Retinal pigment epithelial cell (primary cell): ENCODE results near the gene TNFAIP8.

Experiments used
- DNase-seq: peaks from one replicate; pipeline ENCODE4 v3.0.0-alpha.2; 2010; ENCODE audit warnings: low read depth
- H3K4me3 ChIP-seq: 2 replicates; pipeline ENCODE4 v1.5.1; 2011; ENCODE audit warnings: mild to moderate bottlenecking, low read length, control low read depth, moderate library complexity
- TF ChIP-seq, protein P1 (sequence below): conservative IDR thresholded peaks from 2 replicates; pipeline ENCODE4 v1.5.1; 2011; ENCODE audit warnings: low read depth, low read length, control low read depth, inconsistent platforms

TNFAIP8 gene

DNA sequence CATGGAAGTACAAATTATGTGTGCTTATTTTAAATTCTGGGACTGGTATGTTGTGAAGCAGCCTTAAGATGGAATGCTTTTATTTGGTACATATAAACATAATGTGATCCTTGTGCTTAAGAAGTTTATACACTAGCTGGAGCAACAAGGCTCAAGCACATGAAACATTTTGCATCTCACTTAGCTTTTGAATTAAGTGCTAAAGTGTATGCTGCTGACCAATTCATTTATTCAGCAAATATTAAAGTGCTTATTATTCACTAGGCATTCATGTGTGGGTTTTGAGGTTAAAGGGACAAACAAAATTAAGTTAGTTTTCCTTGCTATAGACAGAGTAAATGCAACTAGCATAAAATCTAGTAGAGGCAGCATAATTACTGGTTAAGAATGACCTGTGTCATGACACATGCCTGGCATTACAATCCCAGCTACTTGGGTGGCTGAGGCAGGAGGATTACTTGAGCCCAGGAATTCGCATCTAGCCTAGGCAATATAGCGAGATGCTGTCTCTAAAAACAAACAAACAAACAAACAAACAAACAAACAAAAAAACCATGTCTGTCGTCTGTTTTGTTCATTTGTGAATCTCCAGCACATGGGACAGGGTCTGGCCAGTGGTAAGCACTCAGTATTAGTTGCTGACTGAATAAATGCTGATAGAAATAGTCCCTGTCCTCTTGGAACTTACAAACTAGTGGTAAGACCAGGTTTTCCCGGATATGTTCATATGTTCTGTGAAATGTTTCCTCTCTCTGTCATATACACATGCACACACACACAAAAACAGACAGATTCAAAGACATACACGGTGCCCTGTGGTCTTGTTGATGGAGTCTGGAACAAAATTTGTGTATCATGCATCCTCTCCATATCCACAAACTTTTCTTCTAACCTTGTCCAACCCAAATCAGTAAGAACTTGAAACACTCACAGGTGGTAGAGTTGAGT lies 41.9 kb upstream of the TNFAIP8 start:
- H3K4me3 ChIP-seq = no peak overlapping the region
- TF ChIP-seq, protein P1, sequence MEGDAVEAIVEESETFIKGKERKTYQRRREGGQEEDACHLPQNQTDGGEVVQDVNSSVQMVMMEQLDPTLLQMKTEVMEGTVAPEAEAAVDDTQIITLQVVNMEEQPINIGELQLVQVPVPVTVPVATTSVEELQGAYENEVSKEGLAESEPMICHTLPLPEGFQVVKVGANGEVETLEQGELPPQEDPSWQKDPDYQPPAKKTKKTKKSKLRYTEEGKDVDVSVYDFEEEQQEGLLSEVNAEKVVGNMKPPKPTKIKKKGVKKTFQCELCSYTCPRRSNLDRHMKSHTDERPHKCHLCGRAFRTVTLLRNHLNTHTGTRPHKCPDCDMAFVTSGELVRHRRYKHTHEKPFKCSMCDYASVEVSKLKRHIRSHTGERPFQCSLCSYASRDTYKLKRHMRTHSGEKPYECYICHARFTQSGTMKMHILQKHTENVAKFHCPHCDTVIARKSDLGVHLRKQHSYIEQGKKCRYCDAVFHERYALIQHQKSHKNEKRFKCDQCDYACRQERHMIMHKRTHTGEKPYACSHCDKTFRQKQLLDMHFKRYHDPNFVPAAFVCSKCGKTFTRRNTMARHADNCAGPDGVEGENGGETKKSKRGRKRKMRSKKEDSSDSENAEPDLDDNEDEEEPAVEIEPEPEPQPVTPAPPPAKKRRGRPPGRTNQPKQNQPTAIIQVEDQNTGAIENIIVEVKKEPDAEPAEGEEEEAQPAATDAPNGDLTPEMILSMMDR = no peak
- DNase-seq = no peak

DNA sequence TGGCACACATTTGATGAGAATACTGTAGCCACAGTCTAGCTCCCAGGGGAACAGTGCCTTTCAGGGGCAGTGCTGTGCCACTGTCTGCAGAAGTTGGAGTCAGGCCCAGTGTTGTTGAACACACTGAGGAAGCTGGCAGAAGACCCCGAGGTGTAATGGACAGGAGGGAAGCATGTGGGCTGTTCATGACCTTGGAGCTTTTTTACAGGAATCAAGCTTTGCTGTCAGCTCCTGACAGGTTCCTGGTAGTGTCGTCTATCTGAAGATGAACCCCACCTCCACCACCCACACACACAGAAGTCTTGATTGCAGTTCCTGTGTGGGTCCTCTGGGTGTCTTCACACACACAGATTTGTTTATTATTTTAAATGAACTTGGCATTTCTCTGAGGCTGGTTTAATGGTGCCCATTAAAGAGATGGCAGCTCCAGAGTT lies 40.3 kb upstream of the TNFAIP8 start:
- no peak for DNase-seq
- TF ChIP-seq, protein P1 = peak; percentile 35
- H3K4me3 ChIP-seq = no peak overlapping the region

DNA sequence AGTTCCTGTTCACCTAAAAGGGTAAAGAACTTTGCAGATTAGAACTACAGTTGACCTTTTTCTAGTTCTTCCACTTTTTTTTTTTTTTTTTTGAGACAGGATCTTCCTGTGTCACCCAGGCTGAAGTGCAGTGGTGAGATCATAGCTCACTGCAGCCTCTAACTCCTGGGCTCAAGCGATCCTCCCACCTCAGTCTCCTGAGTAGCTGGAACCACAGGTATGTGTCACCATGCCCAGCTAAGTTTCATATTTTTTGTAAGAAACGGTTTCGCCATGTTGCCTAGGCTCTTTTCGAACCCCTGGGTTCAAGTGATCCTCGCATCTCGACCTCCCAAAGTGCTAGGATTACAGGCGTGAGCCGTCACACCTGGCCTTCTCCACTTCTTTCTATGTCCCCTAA lies 39.7 kb upstream of the TNFAIP8 start:
- H3K4me3 ChIP-seq = no peak overlapping the region
- TF ChIP-seq, protein P1 = no peak
- DNase-seq = no peak

DNA sequence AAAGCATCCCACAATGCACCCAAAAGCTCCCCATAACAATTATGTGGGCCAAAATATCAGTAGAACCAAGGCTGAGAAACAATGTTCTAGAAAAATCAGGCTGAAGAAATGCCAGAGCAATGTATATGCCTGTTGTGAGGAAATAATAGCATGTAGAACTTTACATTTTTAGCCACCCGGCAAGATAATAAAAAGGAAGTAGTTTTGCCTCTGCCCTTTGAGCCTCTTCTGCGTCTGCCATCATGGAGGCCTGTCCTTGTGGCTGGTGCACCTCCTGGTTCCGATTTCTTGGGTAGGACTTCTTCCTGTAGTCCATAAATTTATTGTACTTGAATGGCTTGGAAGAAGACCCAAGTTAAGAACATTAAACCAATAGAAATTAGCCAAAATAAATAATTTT lies 38.9 kb upstream of the TNFAIP8 start:
- TF ChIP-seq, protein P1 = no peak
- H3K4me3 ChIP-seq = no peak overlapping the region
- no peak for DNase-seq

DNA sequence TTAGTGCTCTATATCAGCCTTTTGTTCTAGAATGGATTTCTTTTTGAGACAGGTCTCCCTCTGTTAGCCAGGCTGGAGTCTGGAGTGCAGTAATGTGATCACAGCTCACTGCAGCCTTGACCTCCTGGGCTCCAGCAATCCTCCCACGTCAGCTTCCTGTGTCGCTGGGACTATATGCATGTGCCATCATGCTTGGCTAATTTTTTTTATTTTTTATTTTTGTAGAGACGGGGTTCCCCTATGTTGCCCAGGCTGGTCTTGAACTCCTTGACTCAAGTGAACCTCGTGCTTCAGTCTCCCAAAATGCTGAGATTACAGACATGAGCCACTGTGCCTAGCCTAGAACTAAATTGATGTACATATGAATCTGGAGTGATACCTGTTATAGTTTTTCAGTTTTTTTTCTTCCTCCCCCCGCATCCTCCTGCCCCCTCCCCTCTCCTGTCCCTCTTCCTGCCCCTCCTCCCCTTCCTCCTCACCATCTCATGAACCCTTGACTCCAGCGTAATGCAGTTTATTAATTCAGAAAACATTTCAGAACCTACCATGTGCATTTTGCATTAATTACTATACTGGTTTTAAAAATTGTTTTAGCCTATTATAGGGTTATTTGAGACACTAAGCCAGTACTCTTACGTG lies 37.4 kb upstream of the TNFAIP8 start:
- no peak overlapping the region for H3K4me3 ChIP-seq
- DNase-seq = no peak
- TF ChIP-seq, protein P1 = no peak

DNA sequence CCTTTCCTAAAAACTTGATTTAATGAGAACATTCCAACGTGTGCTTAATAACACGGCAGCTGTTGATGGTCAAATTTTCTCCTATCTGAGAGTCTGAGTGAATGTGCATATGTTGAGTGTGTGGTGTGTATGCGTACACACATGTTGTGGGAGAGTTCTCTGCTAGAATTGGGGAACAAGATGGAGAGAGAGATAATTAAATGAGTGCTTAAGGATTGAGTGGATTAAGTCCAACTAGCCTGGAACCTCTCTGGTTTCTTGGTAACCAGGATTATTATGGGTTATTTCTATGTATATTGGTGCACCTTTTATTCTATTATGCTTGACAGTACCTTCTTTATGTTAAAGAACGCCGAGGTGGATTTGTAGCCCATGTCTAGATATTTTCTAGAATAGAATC lies 36.4 kb upstream of the TNFAIP8 start:
- DNase-seq = no peak
- no peak overlapping the region for H3K4me3 ChIP-seq
- TF ChIP-seq, protein P1 = no peak
